NCI-H2107 (cell line): ENCODE results near the gene OBSL1.

ENCODE experiments used
- DNase-seq: peaks from one replicate; lab custom pipeline; 2025; lab: John Stamatoyannopoulos, UW

OBSL1 gene

DNA sequence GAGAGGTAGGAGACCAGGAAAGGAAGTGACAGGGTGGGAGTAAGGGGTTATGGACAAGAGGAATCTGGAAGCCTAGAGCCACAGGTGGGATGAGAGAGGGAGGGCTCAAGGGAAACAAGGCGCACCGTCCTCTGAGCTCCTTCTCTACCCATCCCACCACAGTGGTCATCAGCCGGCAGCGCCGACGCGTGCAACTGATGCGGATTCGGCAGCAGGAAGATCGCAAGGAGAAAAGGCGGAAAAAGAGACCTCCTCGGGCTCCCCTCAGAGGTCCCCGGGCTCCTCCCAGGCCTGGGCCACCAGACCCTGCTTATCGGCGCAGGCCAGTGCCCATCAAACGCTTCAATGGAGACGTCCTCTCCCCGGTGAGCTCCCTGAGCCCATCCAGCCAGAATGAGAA, 22.3 kb downstream of the OBSL1 start:
- DNase-seq = no peak

DNA sequence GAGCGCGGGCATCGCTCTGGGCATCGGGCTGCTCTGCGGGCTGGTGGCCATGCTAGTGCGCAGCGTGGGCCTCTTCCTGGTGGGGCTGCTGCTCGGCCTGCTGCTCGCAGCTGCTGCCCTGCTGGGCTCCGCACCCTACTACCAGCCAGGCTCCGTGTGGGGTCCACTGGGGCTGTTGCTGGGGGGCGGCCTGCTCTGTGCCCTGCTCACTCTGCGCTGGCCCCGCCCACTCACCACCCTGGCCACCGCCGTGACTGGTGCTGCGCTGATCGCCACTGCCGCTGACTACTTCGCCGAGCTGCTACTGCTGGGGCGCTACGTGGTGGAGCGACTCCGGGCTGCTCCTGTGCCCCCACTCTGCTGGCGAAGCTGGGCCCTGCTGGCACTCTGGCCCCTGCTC, 23.7 kb downstream of the OBSL1 start:
- no peak for DNase-seq

DNA sequence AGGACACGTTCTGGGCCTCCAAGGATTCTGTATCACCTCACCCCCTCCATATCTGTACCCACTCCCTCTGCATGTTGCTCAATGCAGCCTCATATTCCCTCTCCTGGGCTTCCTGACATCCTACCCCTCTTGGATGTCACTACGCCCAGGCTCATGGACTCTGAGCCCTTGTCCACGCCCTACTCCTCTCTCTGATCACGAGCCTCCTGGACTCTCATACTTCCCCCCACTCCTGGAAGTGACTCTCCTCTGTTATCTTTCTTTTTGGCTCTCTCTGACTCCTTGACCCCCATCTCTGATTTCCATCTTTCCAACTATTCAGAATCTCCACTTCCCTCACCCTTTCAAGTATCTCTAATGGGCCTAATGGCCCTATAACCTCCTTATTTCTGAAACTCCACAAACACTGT, 25.4 kb downstream of the OBSL1 start:
- no peak for DNase-seq

DNA sequence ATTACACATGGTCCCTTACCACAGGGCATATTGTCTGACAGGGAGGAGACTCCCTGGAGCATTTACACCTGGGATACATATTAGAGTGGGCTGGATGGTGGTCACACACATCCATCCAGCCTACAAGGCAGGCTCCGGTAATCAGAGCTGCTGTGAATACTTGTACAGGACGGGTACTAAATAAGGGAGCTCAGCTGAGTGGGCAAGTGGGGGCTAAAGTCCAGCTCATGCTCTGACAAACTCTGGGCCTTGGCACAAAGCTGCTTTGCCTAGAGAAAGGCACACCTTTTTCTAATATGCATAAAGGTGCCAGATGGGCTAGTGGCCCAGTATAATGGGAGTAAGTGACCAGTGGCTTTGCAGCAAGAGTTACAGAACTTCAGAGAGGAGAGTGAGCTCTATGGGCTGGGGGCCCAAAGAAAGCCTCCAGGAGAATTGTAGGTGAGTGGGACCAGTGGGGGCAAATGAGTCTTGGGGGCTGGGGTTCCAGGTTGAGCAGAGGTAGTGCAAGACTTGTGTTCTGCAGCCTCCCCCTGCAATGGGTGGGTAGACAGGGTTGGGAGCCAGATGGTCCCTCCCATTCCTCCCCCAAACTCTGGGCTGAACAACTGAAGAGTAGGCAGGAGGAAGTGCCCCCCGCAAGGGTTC, 25.9 kb downstream of the OBSL1 start:
- no peak for DNase-seq

DNA sequence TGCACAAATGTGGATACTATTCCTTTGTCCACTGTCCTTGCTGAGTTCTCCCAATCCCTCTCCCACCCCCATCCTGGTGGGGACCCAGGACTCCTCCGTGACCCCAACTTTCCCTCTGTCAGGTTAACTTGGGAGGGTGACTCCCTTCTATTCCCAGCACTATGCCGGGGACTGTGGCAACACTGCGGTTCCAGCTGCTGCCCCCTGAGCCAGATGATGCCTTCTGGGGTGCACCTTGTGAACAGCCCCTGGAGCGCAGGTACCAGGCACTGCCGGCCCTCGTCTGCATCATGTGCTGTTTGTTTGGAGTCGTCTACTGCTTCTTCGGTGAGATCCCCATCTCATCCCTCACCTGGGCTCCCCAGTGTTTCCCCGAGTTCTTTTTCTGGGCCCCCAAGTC, 26.8 kb downstream of the OBSL1 start:
- DNase-seq = no peak

DNA sequence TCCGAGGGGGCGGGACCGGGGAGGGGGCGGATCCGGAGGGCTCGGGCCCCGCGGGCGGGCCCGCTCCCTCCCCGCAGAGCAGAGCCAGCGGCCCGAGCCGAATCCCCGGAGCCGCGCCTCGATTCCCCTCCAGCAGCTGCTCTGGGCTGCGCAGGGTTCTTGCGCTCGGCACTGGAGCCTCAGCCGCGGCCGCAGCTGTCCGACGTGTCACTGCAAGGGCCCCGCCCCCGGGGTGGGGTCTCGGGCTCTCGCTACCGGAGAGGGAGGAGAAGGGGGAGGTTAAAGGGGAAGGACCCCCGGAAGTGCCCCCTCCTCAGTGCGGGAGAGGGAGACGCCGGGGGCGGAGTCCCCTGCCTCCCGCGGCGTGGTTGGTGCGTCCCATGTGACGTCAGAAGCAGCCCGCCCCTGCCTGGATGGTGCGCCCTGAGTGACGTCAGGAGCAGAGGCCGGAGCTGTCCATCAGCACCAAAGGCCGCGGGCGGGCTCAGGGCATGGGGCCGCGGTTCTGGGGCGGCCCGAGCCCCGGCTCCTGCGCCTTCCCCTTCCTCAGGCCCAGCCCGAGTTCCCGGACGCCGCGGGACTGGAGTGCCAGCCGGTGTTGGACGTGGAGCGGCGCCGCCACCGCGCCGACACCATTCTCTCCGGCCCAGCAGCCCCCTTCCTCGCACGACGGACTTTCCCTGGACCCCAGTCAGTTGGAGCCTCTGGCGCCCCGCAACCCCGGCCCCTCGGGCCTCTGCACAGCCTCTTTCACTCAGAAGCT, 27.6 kb downstream of the OBSL1 start, which contains the start of the genes CHPF and TMEM198:
CHPF (minus strand) TSS at position 214 of the 763 bp plus-strand sequence. CDS start 271 bp downstream, outside the sequence.
TMEM198 (plus strand) TSS at position 433 of the 763 bp plus-strand sequence. CDS start 700 bp downstream, outside the sequence.
- DNase-seq = peak; percentile 95

DNA sequence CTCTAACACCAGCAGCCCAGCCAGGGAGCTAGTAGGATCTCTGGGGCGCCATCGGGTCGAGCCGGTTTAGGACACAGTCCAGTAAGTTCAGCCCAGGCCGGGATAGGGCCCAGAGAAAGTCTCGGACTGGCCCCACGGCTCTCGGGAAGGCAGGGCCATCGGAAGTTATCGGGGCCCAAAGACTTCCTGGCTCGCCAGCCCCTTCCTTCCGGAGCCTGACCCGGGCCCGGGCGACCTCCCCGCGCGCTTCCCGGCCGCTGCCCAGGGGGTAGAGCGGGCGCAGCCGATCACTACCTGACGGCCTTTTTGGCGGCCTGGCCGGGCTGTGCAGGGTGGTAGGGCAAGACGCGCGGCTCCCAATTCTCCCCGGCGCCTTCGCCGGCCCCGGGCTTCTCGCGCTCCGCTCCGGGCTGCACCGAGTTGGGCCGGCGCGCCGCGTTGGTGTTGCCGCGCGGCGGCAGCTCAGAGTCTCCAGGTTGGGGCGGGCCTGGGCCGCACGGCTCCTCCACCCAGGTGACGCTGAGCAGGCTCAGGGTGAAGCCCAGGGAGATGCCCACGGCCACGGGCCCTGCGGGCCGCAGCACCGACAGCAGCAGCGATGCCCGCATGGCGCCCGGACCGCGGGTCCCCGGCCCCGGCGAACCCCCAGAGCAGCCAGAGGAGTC, 28.3 kb downstream of the OBSL1 start:
- peak; percentile 46 for DNase-seq

DNA sequence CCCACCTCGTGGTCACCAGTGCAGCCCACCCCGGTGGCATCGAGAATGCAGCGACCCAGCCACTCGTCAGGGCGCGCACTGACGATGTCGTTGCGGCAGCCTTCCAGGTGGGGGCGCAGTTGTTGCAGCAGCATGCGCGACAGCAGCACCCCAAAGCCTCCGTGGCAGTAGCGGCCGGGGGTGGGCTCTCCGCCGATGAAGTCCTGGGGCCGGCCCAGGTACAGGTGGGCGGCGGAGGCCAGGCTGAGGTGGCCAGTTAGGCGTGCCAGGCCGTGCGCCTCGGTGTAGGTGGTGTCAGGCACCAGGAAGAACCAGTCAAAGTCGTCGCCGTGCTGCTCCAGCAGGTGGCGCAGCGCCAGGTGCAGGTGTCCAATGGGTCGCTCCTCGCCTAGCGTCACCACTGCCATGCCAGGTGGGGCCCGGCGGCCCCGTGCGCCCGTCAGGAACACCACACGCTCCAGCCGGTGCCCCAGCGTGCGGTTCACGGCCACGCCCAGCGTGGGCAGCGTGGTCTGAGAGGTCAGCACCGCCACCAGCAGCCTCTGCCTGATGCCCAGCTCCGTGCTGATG, 29.6 kb downstream of the OBSL1 start:
- DNase-seq = peak; percentile 84

DNA sequence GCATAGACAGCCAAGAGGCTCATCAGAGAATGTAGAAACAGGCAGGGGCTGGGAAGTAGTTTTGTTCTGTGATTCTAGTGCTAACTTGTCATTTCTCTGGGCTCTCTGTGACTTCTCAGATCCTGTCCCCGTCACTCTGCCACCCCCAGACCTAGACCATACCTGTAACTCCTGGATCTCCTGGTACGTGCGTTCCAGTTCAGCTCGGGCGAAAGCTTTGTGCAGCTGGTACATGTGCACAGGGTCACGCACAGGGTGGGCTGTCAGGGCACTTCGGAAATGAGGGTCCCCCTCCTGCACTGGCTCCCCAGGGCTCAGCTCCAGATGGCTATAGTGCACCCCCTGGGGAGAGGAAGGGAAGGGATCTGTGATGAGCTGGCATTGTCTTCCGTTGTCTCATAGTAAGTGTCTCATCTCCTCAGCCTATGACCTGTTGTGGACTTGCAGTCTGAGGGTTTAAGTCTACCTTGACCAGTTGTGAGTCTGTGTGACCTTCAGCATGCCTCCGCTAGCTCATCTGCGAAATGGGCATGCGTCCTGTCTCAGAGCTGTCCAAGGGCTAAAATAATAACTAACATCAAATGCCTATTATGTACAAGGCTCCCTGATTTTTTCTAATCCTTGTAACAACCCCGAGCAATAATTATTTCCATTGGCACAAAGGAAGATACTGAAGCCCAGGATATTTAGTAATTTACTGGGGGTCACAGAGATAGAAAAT, 30.4 kb downstream of the OBSL1 start:
- DNase-seq = no peak

DNA sequence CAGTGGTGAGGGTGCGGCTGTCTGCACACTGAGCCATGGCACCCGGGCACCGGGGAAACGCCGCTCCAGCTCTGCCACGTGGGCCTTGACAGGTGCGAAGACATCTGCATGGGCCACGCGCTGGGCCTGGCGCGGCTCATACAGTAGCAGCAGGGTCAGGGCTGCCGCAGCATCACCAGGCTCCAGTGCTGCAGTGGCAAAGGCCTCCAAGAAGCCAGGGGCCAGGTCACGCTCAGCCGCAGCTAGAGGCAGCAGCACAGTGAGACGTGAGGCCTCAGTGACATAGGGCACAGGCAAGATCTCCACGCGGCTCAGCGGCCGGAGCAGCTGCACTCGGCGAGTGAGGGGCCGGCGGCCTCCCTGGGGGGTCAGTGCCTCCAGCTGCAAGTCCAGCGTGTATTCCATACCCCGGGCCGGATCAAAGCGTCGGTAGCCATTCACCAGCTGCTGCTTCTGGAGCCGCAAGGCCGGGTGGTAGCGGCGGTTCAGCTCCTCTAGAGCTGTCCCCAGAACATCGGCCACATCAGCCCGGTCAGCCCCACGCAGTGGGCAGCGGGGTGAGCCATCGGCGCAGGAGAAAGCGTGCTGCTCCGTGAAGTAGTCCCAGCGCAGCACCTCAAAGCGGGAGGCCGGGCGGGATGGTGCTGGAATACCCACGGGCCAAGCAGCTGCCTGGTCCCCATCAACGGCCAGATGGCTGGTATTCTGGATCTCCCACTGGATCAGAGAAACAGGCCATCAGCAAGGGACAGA, 31.2 kb downstream of the OBSL1 start:
- no peak for DNase-seq

DNA sequence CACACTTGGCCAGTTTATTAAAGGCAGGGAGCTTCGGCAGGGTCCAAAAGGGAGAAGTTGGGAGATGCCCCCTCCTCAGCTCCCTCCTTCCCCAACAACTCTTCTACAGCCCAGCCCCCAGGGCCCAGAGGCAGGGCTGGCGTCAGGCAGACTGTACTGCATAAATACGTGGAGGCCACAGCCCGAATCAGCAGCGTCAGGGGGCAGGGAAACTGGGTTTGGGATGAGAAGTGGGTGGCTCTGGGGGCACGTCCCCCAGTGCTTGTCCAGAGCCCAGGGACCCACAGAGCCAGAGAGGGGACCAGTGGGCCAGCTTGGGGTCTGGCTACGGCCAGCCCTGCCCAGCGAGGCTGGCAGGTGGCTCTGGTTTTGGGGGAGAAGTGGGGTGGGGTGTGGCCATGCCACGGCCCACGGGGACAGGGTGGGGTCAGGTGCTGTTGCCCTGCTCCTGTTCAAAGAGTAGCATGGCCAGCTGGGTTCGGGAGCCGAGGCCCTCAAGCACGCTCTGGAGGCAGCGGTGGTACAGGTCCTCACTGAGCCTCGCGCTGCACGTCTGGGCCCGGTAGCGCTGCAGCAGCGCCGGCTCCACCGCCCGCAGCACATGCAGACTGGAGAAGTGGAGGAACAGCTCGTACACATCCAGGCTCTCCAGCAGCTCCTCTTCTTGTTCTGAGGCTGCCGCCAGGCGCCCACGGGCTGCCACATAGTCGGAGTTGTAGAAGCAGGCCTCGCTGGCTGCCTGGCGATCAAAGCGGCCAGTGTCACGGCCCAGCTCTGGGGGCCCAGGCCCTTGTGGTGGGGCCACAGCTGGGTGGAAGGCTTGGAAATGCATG, 32.2 kb downstream of the OBSL1 start:
- no peak for DNase-seq

DNA sequence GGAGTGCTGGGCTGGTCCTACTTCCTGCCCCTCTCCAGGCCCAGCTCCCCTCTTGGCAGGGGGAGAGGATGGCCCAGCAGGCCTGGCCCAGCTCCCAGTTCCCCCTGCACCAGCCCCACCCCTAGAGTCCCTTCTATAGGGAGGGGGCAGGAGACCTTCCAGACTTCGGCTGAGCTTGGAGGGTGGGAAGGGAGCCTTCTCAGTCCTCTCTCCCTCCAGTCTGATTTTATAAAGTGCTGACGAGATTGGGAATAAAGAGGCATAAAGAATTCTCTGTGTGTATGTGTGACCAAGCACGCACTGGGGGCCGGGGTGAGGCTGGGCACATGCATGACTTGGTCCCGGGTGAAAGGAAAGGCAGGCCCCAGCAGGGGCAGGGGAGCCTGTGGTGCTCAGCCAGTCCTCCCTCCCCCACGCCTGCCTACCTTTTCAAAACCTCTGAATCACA, 32.8 kb downstream of the OBSL1 start:
- DNase-seq = no peak

DNA sequence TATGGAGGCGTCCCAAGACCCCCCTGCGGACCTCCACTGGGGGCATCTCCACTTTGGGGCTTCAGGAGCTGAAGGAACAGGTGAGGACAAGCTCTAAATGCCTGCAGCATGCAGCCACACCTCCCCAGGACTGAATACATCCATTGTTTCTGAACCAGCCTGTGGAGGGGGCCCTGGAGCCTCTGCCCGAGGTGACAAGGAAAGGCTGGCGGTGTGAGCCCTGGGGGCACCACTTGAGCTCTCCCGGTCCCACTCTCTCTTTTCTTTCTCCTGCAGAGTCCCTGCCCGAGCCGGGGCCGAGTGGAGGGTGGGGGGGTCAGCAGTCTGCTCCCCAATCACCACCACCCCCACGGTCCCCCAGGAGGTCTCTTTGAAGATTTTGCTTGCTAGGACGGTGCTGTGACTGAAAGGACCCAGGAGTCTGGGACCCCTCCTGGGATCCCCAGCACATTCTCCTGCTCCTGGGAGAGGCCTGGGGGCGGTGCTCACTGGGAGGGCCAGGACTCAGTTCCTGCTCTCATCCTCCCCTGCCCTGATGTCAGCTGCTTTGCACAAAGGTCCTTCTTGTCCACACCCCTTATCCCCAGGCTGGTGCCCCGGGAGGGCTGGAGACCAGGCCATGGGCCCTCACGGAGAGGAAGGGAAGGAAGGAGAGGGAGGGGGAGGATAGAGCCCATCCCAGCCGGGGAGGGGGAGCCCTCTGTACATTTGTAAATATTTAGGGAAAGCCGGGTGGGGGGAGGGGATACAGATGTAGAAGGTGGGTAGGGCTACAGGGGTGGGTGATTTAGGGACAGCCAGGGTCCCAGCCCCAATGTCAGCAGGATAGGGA, 33.5 kb downstream of the OBSL1 start:
- no peak for DNase-seq

DNA sequence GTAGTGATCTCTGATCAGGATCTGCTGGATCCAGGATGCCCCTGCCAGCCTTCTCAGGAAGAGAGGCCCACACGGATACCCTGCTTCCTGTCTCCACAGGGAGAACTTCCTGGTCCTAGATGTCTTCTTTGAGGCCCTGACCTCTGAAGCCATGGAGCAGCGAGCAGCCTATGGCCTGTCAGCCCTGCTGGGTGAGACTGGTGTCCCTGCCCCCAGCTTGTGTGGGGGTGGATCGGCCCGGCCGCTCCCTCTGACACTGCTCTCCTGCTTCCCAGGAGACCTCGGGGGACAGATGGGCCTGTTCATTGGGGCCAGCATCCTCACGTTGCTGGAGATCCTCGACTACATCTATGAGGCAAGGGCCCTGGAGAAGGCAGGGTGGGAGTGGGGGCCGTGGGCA, 34.4 kb downstream of the OBSL1 start:
- no peak for DNase-seq

DNA sequence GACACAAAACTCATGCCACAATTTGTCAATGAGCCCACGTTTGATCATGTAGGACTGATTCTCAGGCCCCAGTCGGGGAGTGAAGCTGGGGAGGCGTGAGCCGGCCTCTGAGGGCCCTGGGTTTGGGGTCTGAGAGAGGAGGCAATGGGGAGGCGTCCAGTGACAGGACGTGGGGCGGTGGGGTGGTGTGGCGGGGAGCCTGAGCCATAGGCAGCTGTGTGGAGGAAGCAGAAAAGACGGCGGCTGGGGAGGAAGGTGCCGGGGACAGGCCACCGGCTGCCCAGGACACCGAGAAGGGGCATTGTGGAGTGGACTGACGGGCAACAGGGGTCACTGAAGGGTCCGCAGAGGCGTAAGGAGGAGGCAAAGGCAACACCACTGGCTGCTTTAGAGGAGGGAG, 34.9 kb downstream of the OBSL1 start:
- DNase-seq = no peak

DNA sequence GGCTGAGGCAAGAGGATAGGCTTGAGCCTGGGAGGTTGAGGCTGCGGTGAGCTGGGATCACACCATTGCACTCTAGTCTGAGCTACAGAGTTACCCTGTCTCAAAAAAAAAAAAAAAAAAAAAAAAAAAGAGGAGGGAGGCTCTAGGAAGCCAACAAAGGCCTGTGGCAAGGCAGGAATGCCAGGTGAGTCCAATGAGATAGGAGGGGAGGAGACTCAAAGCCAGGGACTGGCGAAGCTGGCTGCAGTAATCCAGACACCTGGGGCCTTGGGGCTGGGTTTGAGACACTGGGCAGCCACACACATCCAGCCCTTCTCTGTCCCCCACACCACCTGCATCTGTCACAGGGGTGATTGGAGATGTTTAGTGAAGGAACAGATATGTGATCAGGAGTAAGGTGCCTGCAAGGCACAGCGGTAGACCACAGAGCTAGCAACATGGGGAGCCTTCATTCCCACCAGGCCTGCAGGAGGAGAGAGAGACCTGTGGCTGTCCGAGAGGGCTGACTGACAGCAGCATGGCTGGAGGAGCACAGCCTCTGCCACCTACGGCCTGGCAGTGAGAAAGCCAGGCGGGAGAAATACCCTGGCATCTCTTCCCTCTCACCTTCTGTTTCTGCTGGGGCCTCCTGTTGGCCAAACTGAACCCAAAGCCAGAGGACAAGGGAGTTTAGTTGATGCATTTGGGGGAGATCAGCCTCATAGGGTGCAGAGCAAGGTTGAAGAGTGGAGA, 37.2 kb downstream of the OBSL1 start:
- no peak for DNase-seq

DNA sequence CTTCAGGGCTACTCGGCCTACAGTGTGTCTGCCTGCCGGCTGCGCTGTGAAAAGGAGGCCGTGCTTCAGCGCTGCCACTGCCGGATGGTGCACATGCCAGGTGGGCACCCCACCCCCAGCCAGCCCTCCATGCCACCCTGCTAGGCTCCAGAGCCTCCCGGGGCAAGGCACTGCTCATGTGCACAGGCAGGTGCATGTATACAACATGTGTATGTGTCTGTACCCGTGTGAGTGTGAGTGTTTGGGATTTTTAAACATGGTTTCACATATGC, 39.0 kb downstream of the OBSL1 start:
- DNase-seq = no peak

DNA sequence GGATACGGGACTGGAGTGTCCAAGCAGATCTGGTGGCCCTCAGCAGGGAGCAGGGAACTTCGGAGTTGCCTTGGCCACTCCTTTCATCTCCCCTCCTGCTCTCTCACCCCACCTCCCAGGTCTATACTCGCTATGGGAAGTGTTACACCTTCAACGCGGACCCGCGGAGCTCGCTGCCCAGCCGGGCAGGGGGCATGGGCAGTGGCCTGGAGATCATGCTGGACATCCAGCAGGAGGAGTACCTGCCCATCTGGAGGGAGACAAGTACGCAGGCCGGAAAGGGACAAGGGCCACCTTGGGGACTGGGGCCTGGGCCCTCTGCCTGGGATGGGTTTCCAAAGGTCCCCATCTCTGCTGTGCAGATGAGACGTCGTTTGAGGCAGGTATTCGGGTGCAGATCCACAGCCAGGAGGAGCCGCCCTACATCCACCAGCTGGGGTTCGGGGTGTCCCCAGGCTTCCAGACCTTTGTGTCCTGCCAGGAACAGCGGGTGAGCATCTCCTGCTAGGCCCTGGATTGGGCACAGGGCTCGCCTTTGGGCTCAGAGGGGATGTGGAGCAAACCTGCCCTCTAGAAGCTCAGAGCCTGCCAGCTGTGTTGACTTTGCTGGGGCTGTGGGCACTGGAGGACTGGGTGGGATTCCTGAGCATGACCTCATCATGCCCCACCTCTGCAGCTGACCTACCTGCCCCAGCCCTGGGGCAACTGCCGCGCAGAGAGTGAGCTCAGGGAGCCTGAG, 39.5 kb downstream of the OBSL1 start:
- DNase-seq = no peak
